Endodermal cell (in vitro differentiated cells): ENCODE data around the gene RSAD2. TPM values are rescaled to one million over a fixed set of nuclear protein-coding genes. Genes with fewer than 3 reads are reported as not detected.

ENCODE experiments used
- DNase-seq: peaks from one replicate; pipeline ENCODE4 v3.0.0-alpha.2; 2017
- H3K27ac ChIP-seq: 2 replicates; pipeline ENCODE4 v1.5.1; 2013; ENCODE audit warnings: mild to moderate bottlenecking, low read depth, low read length, moderate library complexity
- H3K27me3 ChIP-seq: 2 replicates; pipeline ENCODE4 v1.6.1; 2013; ENCODE audit warnings: mild to moderate bottlenecking, low read length, moderate library complexity; ENCODE audit not compliant: insufficient read depth, control insufficient read depth, poor library complexity, severe bottlenecking
- H3K36me3 ChIP-seq: 2 replicates; pipeline ENCODE4 v1.7.0; 2013; ENCODE audit warnings: mild to moderate bottlenecking, low read length, moderate library complexity; ENCODE audit not compliant: control insufficient read depth, insufficient read depth
- H3K4me1 ChIP-seq: one replicate; pipeline ENCODE4 v1.7.0; 2013; ENCODE audit warnings: low read length; ENCODE audit not compliant: control insufficient read depth, insufficient read depth
- H3K4me3 ChIP-seq: 2 replicates; pipeline ENCODE4 v1.5.1; 2013; ENCODE audit warnings: mild to moderate bottlenecking, low read length, moderate library complexity
- H3K9ac ChIP-seq: 2 replicates; pipeline ENCODE4 v1.6.1; 2013; ENCODE audit warnings: mild to moderate bottlenecking, low read length, moderate library complexity; ENCODE audit not compliant: poor library complexity, severe bottlenecking; ENCODE audit errors: extremely low read depth
- H3K9me3 ChIP-seq: 2 replicates; pipeline ENCODE4 v1.6.1; 2013; ENCODE audit warnings: mild to moderate bottlenecking, low read length, moderate library complexity; ENCODE audit not compliant: control insufficient read depth
- H3K27ac Mint-ChIP-seq: 2 replicates; pipeline ENCODE4 v1.8.0; 2020; ENCODE audit warnings: mixed read lengths
- H3K27me3 Mint-ChIP-seq: 2 replicates; pipeline ENCODE4 v1.8.0; 2021; ENCODE audit warnings: mild to moderate bottlenecking, mixed read lengths; ENCODE audit not compliant: insufficient read depth
- H3K36me3 Mint-ChIP-seq: 2 replicates; pipeline ENCODE4 v1.8.0; 2020; ENCODE audit warnings: low read depth, mixed read lengths
- H3K4me1 Mint-ChIP-seq: 2 replicates; pipeline ENCODE4 v1.8.0; 2020; ENCODE audit warnings: mixed read lengths
- H3K4me3 Mint-ChIP-seq: 2 replicates; pipeline ENCODE4 v1.8.0; 2020; ENCODE audit warnings: mild to moderate bottlenecking, moderate library complexity, mixed read lengths
- H3K9me3 Mint-ChIP-seq: 2 replicates; pipeline ENCODE4 v1.8.0; 2020; ENCODE audit warnings: mild to moderate bottlenecking, mixed read lengths
- CTCF ChIP-seq: fragments of 200-600 bp; sonication (generic); conservative IDR thresholded peaks from 2 replicates; pipeline ENCODE4 v1.5.0; 2021; ENCODE audit warnings: antibody characterized with exemption, mild to moderate bottlenecking
- WGBS, 2 experiments: methylation state at CpG; one replicate each; pipeline versions ENCODE4 v1.1.5 to v1.1.7; 2013; ENCODE audit warnings: missing lambda C conversion rate in 2 of 2, mixed read lengths in 1 of 2; ENCODE audit not compliant: insufficient coverage in 1 of 2, insufficient read length in 1 of 2; 5-methylcytosine and 5-hydroxymethylcytosine counted together
- total RNA-seq, 2 donors: library from RNA; stranded (reverse); fragmentation: NEBNext Ultra II Directional in 1 of 2; extraction: Animal tissue kit (Norgen Biotek cat#: 25700) in 1 of 2; gene quantifications; 2 replicates in 1 of 2; 3 replicates in 1 of 2; pipeline ENCODE4 v1.2.1, GENCODE V29; 2021

The RSAD2 gene
- total RNA-seq, 2 donors from 2014 or later, result 0.35 to 0.75 TPM

- 89 to 93% methylated on average over 3 of the region's 3 CpGs for WGBS, 2 experiments
- Mint-ChIP-seq H3K27ac (no peak overlapping the region), H3K27me3 (peaks cover 28% of the 10 kb centered on the region), H3K4me3 (no peak overlapping the region), H3K36me3 (peaks cover 11% of the 10 kb centered on the region), H3K4me1 (peaks cover 5% of the 10 kb centered on the region), H3K9me3 (peaks cover 31% of the 10 kb centered on the region)
- no peak overlapping the region for H3K9ac ChIP-seq
- H3K9me3 ChIP-seq, result peaks cover 22% of the 10 kb centered on the region
- H3K4me3 ChIP-seq, result no peak overlapping the region
- no peak overlapping the region for H3K27ac ChIP-seq
- no peaks in the 10 kb centered on the region for H3K4me1 ChIP-seq
- DNase-seq, result no peak
- no peak for TF ChIP-seq CTCF
- peaks cover 27% of the 10 kb centered on the region for H3K27me3 ChIP-seq
- H3K36me3 ChIP-seq, result no peaks in the 10 kb centered on the region
These were observed 17.3 kb upstream of the RSAD2 start for GRCh38 chr2:6860296-6860695.

- Mint-ChIP-seq H3K9me3 (peaks cover 20% of the 10 kb centered on the region), H3K36me3 (peaks cover 2% of the 10 kb centered on the region), H3K4me3 (peak overlapping the region; percentile 42), H3K4me1 (peaks cover 6% of the 10 kb centered on the region), H3K27ac (no peak overlapping the region), H3K27me3 (peaks cover 50% of the 10 kb centered on the region)
- no peak for DNase-seq
- Histone ChIP-seq H3K4me1 (no peaks in the 10 kb centered on the region), H3K27me3 (peaks cover 51% of the 10 kb centered on the region), H3K9ac (no peak overlapping the region), H3K9me3 (peaks cover 19% of the 10 kb centered on the region), H3K4me3 (no peak overlapping the region), H3K36me3 (no peaks in the 10 kb centered on the region), H3K27ac (no peak overlapping the region)
- no peak for TF ChIP-seq CTCF
- whole genome bisulfite sequencing, 2 experiments, result 94 to 100% methylated on average over 5 to 6 of the region's 6 CpGs
These were observed 13.8 kb upstream of the RSAD2 start for GRCh38 chr2:6863792-6864191.

- Histone ChIP-seq H3K9ac (no peak overlapping the region), H3K36me3 (no peaks in the 10 kb centered on the region), H3K4me3 (no peak overlapping the region), H3K27me3 (peaks cover 54% of the 10 kb centered on the region), H3K4me1 (no peaks in the 10 kb centered on the region), H3K27ac (no peak overlapping the region), H3K9me3 (peaks cover 14% of the 10 kb centered on the region)
- H3K27ac Mint-ChIP-seq, result no peak overlapping the region
- no peak for TF ChIP-seq CTCF
- H3K27me3 Mint-ChIP-seq, result peaks cover 50% of the 10 kb centered on the region
- peaks cover 15% of the 10 kb centered on the region for H3K9me3 Mint-ChIP-seq
- 81 to 82% methylated on average over 8 of the region's 8 CpGs for WGBS, 2 experiments
- no peak for DNase-seq
- H3K4me3 Mint-ChIP-seq, result peak overlapping the region; percentile 42
- H3K36me3 Mint-ChIP-seq, result peaks cover 2% of the 10 kb centered on the region
- peaks cover 6% of the 10 kb centered on the region for H3K4me1 Mint-ChIP-seq
These were observed 13.3 kb upstream of the RSAD2 start for GRCh38 chr2:6864231-6864754.
